ENCODE results near the gene KCNJ10.

GRCh38 chr1:160024195-160024905, 45.6 kb downstream of the KCNJ10 start:
- TF ChIP-seq EP300 (IDR thresholded peaks at IDR 0.05; ENCODE audit: borderline replicate concordance) (no peak), REST (IDR thresholded peaks at IDR 0.05; ENCODE audit: low read depth) (no peak), CREB1 (IDR thresholded peaks at IDR 0.05; ENCODE audit: low read depth) (no peak)
